ENCODE data around the gene SLC35A3.

Gene SLC35A3

GRCh38 chr1:100075773-100076172, 106.0 kb downstream of the SLC35A3 start:
- no peaks in the 10 kb centered on the region for H3K4me1 ChIP-seq (ENCODE audit: control insufficient read depth, insufficient read depth, low read length)
- no peak overlapping the region for H3K27ac ChIP-seq (ENCODE audit: extremely low read depth, low read depth, low read length)
- no peaks in the 10 kb centered on the region for H3K9me3 ChIP-seq (ENCODE audit: control insufficient read depth, insufficient read depth, low read depth, low read length)
- peaks cover 10 to 74% of the 10 kb centered on the region in 2 experiments for H3K36me3 ChIP-seq (ENCODE audit: control insufficient read depth in 2 of 2, insufficient read depth in 1 of 2, low read length in 2 of 2)
- TF ChIP-seq ZNF658 (tag by site-specific recombination; IDR thresholded peaks at IDR 0.05) (no peak), ZNF514 (tag by site-specific recombination; IDR thresholded peaks at IDR 0.05) (no peak), BCL11B (tag by site-specific recombination; IDR thresholded peaks at IDR 0.05; ENCODE audit: low read depth) (no peak), SCRT1 (tag by site-specific recombination; IDR thresholded peaks at IDR 0.05; ENCODE audit: borderline replicate concordance) (no peak), ZNF394 (tag by site-specific recombination; IDR thresholded peaks at IDR 0.05; ENCODE audit: borderline replicate concordance) (no peak), TSHZ1 (tag by site-specific recombination; IDR thresholded peaks at IDR 0.05; ENCODE audit: borderline replicate concordance) (no peak), ZFP41 (tag by site-specific recombination; IDR thresholded peaks at IDR 0.05; ENCODE audit: borderline replicate concordance) (no peak), ZNF645 (tag by site-specific recombination; IDR thresholded peaks at IDR 0.05) (no peak), ZNF544 (tag by site-specific recombination; IDR thresholded peaks at IDR 0.05) (no peak), ZNF169 (tag by site-specific recombination; IDR thresholded peaks at IDR 0.05) (no peak)
- TF ChIP-seq, protein P1, sequence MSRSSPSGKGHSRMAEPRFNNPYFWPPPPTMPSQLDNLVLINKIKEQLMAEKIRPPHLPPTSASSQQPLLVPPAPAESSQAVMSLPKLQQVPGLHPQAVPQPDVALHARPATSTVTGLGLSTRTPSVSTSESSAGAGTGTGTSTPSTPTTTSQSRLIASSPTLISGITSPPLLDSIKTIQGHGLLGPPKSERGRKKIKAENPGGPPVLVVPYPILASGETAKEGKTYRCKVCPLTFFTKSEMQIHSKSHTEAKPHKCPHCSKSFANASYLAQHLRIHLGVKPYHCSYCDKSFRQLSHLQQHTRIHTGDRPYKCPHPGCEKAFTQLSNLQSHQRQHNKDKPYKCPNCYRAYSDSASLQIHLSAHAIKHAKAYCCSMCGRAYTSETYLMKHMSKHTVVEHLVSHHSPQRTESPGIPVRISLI (tag by site-specific recombination; IDR thresholded peaks at IDR 0.05) = no peak
- ChIA-PET CTCF (no interaction called here), POLR2A (no interaction called here)
- H3K4me3 ChIP-seq (ENCODE audit: low read depth, low read length) = no peak overlapping the region

GRCh38 chr1:100076319-100076718, 106.5 kb downstream of the SLC35A3 start:
- CTCF ChIA-PET = no interaction called here

GRCh38 chr1:100076744-100077143, 106.9 kb downstream of the SLC35A3 start:
- Histone ChIP-seq H3K4me1 (ENCODE audit: control insufficient read depth, insufficient read depth, low read length) (no peaks in the 10 kb centered on the region), H3K27ac (ENCODE audit: extremely low read depth, low read depth, low read length) (no peak overlapping the region), H3K36me3 (ENCODE audit: control insufficient read depth in 2 of 2, insufficient read depth in 1 of 2, low read length in 2 of 2) (peaks cover 16 to 77% of the 10 kb centered on the region in 2 experiments), H3K4me3 (ENCODE audit: low read depth, low read length) (no peak overlapping the region), H3K9me3 (ENCODE audit: control insufficient read depth, insufficient read depth, low read depth, low read length) (no peaks in the 10 kb centered on the region)
- ChIA-PET CTCF (no interaction called here), POLR2A (no interaction called here)
- TF ChIP-seq, protein P2, sequence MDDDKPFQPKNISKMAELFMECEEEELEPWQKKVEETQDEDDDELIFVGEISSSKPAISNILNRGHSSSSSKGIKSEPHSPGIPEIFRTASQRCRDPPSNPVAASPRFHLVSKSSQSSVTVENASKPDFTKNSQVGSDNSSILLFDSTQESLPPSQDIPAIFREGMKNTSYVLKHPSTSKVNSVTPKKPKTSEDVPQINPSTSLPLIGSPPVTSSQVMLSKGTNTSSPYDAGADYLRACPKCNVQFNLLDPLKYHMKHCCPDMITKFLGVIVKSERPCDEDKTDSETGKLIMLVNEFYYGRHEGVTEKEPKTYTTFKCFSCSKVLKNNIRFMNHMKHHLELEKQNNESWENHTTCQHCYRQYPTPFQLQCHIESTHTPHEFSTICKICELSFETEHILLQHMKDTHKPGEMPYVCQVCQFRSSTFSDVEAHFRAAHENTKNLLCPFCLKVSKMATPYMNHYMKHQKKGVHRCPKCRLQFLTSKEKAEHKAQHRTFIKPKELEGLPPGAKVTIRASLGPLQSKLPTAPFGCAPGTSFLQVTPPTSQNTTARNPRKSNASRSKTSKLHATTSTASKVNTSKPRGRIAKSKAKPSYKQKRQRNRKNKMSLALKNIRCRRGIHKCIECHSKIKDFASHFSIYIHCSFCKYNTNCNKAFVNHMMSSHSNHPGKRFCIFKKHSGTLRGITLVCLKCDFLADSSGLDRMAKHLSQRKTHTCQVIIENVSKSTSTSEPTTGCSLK (tag by site-specific recombination; IDR thresholded peaks at IDR 0.05) = no peak
- TF ChIP-seq, protein P3, sequence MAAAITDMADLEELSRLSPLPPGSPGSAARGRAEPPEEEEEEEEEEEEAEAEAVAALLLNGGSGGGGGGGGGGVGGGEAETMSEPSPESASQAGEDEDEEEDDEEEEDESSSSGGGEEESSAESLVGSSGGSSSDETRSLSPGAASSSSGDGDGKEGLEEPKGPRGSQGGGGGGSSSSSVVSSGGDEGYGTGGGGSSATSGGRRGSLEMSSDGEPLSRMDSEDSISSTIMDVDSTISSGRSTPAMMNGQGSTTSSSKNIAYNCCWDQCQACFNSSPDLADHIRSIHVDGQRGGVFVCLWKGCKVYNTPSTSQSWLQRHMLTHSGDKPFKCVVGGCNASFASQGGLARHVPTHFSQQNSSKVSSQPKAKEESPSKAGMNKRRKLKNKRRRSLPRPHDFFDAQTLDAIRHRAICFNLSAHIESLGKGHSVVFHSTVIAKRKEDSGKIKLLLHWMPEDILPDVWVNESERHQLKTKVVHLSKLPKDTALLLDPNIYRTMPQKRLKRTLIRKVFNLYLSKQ (tag by site-specific recombination; IDR thresholded peaks at IDR 0.05; ENCODE audit: borderline replicate concordance) = no peak

More at GRCh38 chr1:100076319-100076718, 106.5 kb downstream of the SLC35A3 start:
- POLR2A ChIA-PET = no interaction called here
- Histone ChIP-seq H3K36me3 (ENCODE audit: control insufficient read depth in 2 of 2, insufficient read depth in 1 of 2, low read length in 2 of 2) (peaks cover 13 to 77% of the 10 kb centered on the region in 2 experiments), H3K9me3 (ENCODE audit: control insufficient read depth, insufficient read depth, low read depth, low read length) (no peaks in the 10 kb centered on the region), H3K4me3 (ENCODE audit: low read depth, low read length) (no peak overlapping the region), H3K4me1 (ENCODE audit: control insufficient read depth, insufficient read depth, low read length) (no peaks in the 10 kb centered on the region), H3K27ac (ENCODE audit: extremely low read depth, low read depth, low read length) (no peak overlapping the region)
- TF ChIP-seq ELK4 (IDR thresholded peaks at IDR 0.05; ENCODE audit: borderline replicate concordance, low read depth, low read length) = no peak
- peak; percentile 92 for TF ChIP-seq ZNF664 (tag by site-specific recombination; IDR thresholded peaks at IDR 0.05)
